Stimulated activated CD4-positive, alpha-beta T cell treated with anti-CD3 and anti-CD28 coated beads, TNF-alpha, amount 100 ng/mL, for 24 hours (primary cell): ENCODE data around the gene CADPS.

ENCODE experiments used
- DNase-seq, 3 experiments: peaks; one replicate each; pipeline ENCODE4 v3.0.0-alpha.2; 2020; ENCODE audit warnings: low read depth in 3 of 3

Gene CADPS

GRCh38 chr3:62355703-62356102, 519.5 kb downstream of the CADPS start:
- no peak for DNase-seq
